ENCODE results near the gene CPB2. TPM values are rescaled to one million over a fixed set of nuclear protein-coding genes. Genes with fewer than 3 reads are reported as not detected.

CPB2 gene
- total RNA-seq, 2 donors from 2014 or later: 1.8 TPM; not detected in 1

Other genes with a start within 250 kb of the CPB2 start
- 10 to 100 TPM; 12.7 to 31.0 TPM for gene ZC3H13, start 52.3 kb downstream of the CPB2 start, total RNA-seq
- gene LCP1, start 77.1 kb upstream of the CPB2 start, total RNA-seq: 10 to 100 TPM in 1 of 2 donors, 1 to 10 TPM in 1; 6.3 to 16.1 TPM
- gene LRRC63, start 106.9 kb upstream of the CPB2 start, total RNA-seq: not detected